HG02938 (cell line): ENCODE data around the gene DAO.
A peak's percentile ranks its signal among the peaks of the same experiment; 100 is the strongest.
"Not testable (repeated sequence)": the region's sequence is repeated elsewhere in the genome, so short reads cannot be mapped to it uniquely, and the experiment has no call there.

ENCODE experiments used
- ATAC-seq: cut with Tn5 transposase; IDR thresholded peaks from one replicate; pipeline ENCODE4 v1.9.1; 2021; ENCODE audit warnings: mild to moderate bottlenecking, moderate library complexity; ENCODE audit not compliant: unreplicated experiment

DAO gene

DNA sequence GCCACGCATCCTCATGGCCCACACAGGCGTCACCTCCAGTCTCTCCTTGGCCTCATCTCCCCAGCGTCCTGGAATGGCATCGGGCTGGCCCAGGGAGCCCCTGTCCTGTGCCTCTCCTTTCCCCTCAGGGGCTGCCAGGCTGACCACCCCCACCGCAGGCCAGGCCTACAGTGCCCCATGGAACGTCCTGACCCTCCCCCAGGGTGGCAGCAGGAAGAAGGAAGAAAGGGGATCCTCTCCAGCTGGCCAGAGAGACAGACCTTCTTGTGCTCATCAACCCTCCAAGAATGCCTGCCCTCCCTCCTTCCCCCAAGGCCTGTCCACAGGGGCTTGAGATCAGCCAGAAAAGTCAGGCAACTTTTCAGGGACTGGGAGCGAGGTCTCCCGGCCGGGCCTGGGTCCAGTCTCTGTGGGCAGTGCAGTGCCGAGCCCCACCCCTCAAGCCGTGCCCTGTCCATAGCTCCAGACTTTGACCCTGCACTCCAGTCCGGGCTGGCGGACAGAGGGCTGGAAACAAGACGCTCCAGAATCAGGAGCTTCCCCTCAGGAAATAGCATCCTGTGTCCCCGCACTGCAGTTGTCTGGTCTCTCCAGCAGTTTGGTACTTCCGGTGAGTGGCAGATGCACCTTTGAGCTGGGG, at the start of gene DAO:
Gene DAO (plus strand): TSS at position 478 of the 640 bp plus-strand sequence. CDS start 4,915 bp downstream, outside the sequence.
- no peak for ATAC-seq

DNA sequence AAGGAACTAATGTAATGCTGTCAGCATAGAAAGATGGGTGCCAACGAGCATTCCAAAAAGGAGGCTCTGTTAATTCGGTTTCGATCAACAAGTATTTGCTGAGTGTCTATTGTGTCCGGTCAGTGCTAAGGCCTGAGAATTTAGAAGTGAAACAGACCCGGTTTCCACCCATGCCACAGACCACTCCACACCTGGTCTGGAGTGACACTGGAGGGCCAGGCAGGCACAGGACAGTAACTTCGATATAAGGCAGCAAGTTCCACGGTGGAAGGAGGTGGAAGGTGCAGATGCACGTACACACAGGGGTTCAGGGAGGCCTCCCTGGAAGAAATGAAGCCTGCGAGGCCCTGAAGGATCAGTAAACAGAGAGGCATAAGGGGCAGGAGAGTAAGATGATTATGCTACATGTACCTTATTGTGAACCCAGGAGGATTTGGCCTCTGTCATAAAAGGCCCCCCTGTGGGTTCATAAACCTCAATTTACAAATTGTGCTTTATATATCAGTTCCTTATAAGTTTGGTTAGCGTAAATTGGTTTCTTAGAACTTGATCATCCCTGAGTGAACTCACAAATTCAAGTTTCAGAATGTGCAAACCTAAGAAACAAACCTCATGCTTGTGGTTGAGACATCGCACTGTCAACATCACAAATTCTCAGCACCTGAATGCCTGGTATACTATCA, 48.4 kb upstream of the DAO start:
- peak; percentile 78 for ATAC-seq

DNA sequence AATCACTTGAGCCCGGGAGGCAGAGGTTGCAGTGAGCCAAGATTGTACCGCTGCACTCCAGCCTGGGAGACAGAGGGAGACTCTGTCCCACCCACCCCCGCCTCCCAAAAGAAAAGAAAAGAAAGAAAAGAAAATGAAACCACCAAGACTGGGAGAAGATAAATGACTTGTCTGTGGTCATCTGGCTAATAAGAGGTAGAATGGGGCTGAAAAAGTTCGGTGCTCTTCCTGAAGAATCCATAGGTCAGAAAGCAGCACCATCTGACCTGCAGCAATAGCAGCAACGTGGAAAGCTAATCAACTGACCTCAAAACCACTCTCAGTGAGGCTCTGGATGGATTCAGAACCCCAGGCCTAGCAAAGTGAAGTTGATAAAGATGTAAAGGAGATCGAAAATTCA, 47.7 kb upstream of the DAO start:
- ATAC-seq, result no peak

DNA sequence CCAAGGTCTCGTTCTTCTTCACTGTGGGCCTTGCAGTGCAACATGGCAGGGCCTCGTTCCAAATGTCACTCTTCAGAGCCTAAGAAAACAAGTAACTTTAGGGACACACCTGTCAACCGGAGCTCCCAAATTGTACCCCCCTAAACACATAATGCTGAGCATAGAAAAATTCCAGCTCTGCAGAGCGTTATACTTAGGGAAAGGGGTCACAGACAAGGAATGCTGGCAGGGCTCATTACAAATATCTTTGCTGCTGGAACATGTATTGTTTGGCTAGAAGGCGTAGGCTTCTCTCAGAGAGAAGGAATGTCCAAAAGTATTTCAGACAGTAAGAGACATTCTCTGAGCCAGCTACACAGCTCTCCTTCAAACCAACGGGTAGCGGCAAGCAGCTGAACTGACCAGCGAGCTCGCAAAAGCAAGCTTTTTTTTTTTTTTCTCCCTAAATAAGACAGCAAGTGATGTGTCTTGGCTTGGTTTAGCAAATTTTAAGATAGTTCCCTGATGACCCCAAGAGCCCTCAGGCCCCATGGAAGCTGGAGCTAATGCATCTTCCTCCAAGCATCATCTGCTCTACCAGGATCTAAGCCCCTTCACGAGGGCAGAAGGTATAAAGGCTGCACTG, 47.0 kb upstream of the DAO start:
- ATAC-seq, result no peak

DNA sequence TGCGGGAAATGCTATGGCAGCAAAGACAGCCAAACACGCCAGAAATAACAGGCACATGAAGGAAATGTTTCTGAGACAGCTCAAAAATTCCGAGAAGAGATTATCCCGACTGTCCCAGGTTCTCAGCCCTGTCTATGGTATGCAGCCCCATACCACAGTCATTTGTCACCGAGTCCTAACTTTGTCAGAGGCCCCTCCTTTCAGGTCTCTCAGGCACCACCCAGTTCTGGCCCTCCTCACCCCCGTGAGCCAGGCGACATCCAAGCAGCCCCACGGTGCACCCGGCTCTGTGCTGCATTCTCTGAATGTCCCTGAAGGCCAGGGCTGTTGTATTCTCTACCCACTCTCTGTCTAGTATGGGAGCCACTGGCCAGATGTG, 46.5 kb upstream of the DAO start:
- ATAC-seq, result no peak

DNA sequence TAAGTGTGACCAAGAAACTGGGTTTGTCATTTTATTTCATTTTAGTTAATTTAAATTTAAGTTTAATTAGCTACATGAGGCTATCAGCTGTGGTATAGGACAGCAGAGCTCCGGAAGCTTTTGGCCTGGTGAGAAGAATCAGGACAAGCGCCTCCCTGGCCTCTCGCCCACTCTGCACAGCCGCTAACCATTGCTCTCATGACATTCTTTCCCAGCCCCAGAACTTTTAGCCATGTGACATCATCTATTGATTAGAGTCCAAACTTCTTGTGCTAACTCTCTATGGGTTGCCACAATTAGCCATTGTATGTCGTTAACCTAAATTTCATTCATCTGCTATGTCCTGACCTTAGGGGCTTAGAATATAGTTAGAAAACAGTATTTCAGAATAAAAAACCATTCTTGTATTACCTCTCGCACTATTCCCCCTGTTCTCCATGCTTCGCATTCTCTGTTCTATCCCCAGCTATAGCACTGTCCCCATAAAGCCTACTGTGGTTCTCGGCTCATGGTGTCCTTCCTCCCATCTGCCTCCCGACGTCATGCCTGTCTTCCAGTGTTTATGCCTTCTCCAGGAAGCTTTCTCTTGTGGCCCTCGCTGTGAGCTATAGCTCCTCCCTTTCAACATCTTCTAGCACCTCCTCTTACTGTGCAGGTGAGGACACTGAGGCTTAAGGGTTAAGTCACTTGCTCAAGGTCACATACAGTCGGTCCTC, 46.0 kb upstream of the DAO start:
- no peak for ATAC-seq

DNA sequence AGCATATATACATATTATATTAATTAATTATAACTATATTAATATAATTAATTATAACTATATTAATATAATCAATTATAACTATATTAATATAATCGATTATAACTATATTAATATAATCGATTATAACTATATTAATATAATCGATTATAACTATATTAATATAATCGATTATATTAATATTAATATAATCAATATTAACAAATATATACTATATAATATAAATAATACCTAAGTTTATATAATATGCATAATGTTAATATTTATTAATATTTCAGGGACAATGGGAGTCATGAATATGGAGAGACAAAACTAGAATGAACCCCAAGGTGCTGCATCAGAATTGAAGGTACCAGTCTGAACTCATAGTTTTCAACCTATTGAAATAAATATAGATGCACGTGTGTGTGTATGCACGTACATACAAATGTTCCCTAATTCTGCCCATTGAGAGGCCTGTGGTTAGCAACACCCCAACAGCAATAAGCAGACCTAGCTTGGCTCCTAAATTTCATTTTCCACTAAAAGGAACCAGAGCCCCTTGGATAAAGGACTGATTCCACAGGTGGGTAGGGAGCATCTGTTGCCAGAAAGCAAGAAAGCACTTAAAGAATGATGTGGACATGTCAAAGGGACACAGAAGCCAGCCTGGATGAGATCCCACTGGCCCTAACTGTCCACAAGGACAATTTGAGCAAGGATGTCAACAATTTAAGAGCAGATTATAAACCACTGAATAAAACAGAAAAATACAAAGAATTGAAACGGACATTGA, 43.8 kb upstream of the DAO start:
- ATAC-seq, result no peak

DNA sequence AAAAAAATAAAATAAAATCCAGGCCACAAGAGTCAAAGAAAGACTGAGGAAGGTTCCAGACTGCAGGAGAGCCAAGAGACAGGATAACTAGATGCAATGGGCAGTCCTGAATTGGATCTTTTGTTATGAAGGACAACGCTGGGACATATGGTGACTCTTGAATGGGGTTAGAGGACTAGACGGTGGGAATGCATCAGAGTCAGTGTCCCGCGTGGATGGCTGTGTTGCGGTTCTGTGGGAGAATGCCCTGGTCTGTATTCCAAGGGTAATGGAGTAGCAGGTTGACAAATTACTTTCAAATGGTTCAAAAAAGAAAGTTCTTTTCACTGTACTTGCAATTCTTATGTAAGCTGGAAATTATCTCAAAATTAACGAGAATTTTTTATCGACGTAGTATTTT, 42.7 kb upstream of the DAO start:
- ATAC-seq, result no peak

DNA sequence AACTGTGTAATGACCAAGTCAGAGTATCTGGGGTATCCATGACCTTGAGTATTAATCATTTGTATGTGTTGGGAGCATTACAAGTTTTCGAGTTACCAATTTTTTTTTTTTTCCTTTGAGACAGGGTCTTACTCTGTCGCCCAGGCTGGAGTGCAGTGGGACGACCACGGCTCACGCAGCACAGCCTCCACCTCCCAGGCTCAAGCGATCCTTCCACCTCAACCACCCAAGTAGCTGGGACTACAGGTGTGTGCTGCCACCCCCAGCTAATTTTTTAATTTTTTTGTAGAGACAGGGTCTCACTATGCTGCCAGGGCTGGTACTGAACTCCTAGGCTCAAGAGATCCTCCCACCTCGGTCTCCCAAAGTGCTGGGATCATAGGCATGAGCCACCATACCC, 42.2 kb upstream of the DAO start:
- no peak for ATAC-seq

DNA sequence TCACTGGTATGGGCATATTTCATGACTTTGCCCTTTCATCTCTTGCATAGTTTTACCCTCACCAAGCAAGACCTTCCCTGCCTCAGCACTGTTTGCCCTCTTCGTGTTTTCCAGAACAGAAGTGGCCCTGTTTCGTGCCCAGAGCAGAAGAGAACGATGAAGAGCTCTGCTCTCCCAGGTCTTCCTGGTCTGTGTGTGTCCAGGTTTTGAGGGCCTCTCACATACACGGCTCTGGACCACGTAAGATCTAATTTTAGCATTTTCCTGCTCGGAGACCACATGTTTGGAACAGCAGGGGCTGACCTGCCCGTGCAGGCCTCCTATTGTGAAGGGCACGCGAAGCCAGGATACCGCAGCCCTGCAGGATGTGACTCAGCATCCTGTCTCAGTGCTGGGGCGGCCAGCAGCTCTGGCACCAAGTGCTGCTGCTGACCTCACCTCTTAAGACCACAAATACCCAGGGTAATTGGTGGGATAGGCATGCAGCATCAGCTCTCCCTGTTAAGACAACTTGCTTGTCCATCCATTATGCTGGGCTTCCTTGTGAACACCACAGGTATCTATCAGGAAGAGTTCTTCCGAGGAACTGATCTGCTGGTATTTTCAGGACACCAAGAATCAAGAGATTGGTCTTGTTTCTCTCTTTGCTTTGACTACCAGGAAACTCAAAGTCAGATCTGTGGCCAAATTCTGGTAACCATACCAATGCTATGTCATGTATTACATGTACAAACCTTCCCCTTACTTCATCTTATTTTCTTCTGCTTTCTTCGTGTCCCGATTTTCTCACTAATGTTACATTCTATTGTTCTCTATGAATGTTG, 41.5 kb upstream of the DAO start:
- peak; percentile 89 for ATAC-seq

DNA sequence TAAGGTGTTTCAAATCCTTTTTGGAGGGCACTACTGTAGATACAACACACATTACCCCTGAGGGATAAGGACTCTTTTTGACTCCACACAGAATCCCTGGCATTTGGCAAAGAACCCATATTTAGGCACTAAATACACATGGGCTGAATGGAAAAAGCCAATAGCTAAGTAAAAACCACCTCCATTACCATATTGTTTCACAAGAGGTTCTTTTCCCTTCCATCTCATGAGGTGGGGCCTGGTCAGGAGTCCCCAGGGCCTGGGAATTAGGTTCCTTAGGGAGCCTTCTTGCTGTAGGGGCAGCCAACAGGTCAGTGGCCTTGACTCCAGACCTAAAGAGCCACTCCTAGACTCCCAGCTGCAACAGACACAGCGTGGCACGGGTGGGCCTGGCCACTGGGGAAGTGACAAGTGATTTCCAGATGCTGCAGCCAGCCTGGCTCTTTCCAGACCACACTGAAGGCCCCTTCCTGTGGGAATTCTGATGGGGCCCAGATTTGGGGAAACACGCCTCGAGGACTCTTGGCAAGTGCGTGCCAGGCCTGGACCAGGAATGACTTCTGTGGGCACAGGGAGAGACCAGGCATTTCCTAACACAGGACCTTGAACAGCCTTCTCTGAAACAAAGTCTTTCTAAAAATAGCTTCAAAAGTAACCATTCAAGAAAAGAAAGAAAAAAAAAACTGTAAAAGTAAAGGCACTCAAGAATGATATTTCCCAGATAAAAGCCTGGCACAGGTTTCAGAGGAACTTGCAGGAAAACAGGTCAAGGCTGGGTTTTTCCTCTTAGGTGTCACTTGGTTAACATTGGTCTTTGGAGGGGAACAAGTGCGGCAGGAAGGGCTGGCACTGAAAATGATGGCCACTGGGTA, 40.6 kb upstream of the DAO start:
- no peak for ATAC-seq

DNA sequence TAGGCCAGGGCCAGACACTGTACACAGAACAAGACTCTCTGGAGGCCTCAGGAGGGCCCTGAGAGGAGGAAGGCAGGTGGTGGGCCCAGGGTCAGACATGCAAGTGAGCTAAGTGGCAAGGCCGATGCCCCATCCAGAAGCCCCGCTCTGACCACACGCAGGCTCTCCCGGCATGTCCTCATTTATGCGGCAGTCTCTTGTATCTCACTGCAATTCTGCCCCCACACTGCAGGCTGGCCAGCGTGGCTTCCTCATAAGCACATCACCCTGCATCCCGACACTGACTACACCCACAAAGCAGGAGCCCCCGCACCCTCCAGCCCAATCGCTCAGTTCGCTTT, 40.0 kb upstream of the DAO start:
- ATAC-seq, result no peak

DNA sequence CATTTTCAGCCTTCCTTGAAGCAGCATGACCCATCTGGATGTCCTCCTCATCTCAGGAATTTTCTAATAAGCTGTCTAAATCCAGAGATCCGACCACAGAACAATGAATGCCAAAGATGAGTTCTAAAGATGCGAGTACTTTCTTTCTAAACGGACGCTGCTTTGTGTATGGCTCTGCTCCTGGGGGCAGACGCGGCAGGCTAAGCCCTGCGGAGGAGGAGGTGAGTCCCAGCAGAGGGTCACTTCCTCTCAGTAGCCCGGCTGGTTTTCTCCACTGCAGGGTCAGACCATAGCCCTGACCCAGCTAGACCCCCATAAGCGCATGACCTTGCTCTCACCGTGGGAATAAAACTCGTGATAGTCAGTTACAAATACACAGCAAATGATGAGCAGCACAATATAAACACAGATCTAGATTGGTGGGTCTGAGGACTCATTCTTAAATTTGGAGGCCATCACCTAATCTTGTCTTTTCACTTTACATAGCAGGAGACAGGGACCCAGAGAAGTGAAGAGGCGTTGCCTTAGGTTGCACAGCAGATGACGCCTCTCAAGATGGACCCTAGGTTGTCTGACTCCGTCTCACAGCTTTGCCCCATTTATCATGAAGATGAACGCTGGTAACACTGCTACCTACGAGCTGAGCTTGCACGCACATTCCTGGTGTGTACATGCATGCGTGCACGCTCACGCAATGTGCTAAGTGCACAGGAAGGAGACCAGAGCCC, 39.1 kb upstream of the DAO start:
- ATAC-seq, result no peak

DNA sequence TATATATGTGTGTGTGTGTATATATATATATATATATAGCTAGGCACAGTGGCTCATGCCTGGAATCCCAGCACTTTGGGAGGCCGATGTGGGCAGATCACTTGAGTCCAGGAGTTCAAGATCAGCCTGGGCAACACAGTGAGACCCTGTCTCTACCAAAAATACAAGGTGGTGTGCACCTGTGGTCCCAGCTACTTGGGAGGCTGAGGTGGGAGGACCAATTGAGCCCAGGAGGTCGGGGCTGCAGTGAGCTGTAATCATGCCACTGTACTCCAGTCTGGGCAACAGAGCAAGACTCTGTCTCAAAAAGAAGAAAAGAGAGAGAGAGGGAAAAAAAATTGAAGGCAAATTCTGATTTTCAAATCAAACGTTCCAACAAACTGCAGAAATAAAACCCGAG, 38.1 kb upstream of the DAO start:
- not testable (repeated sequence) for ATAC-seq

DNA sequence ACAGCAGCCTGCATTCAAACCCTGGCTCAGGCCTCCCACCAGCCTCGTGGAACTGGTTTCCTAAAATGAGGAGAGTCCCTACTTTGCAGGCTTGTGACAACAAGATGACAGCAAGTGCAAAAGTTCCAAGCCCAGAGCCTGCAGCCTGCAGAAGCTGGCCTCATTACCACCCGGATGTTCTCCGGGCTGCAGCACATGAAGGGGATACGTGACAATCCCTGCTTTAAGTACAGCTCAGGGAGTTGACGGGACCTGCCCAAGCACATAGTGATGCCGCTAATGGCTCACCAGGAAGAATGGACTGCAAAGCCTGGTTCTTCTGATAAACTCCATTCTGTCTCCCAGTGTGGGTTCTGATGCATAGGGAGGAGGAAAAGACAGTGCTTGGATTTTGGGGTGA, 37.5 kb upstream of the DAO start:
- no peak for ATAC-seq

DNA sequence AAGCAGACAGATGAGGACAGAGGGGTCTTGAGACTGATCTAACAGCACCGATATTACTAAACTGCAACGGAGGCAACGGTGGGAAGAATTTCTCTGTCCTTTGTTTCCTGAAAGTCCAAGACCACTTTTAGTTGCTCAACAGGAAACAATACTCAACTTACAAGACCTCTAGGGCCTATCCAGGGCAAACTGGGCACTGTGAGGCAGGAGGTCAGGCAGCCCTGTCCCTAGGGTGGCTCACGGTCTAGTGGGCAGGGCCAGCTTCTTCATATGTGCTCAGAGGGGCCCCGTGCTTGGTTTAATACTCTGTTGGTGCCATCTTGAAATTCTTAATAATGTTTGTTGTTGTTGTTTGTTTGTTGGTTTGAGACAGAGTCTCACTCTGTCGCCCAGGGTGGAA, 36.7 kb upstream of the DAO start:
- ATAC-seq, result no peak

DNA sequence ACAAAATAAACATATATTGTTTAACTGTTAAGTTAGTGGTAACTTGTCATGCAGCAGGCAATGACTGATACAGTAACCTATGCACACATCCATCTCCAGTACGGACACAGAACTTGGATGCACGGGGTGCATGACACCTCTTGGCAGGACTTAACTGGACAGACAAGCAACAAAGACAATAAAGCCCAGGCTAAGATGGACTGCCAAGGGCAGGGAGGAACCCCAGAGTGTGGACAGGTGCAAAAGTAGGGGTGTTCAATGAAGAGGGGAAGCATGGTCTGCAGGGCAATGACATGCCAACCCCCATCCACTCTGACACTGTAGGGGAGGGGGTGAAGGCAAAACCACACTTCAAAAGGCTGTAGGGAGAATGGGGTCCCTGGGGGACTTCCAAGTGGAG, 34.2 kb upstream of the DAO start:
- ATAC-seq, result no peak

DNA sequence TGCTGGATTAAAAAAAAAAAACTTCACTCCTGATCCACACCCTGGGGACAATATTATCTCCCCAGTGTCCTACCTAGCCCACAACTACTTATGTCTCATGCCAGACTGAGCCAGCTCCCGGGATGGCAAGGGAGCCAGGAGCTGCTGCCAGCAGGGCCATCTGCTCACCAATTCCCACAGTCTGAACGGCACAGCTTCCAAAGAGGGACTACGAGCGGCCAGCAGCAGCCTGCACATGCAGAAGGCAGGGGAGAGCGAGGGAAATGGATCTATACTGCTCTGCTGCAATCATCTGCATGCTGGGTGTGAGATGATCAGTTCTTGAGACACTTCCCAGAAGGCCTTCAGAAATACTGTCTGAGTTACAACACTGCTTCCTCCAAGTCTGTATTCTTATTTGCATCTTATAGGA, 33.6 kb upstream of the DAO start:
- no peak for ATAC-seq

DNA sequence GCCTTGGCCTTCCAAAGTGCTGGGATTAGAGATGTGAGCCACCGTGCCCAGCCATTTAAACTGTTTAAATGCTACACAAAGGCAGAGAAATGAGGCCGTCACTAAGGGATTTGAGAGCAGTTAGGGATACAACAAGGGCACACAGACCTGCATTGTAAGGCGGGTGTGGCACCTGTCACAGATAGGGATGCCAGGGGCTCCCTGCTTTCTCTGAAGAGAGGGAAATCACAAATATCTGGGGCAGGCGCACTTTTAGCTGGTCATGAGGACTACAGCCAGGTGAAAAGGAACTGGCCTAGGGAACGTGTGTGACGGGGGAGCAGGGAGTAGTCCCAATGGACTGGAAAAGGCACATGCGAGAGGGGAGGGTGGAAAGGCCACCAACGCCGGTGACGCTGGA, 32.2 kb upstream of the DAO start:
- no peak for ATAC-seq
